Sciatic nerve (tissue), 2 donors: ENCODE measurements around the gene SLC2A10. TPM values are rescaled to one million over a fixed set of nuclear protein-coding genes. Genes with fewer than 3 reads are reported as not detected.

Experiments used
- ATAC-seq: fragments of 200-7000 bp; cut with Tn5 transposase; one replicate; pipeline ENCODE4 v1.9.1; 2020; ENCODE audit warnings: mild to moderate bottlenecking, moderate library complexity
- DNase-seq: peaks from one replicate; pipeline ENCODE4 v3.0.0-alpha.2; 2020; ENCODE audit warnings: low spot score
- intact Hi-C: fragments of 100-400 bp; cut with DNase I; formaldehyde crosslinking; loops from one replicate; pipeline ENCODE4 v1.14.2; 2022
- total RNA-seq: library from RNA; stranded (reverse); fragmentation: NEBNext Ultra II Directional; extraction: Animal tissue kit (Norgen Biotek cat#: 25700); gene quantifications from one replicate; pipeline ENCODE4 v1.2.1, GENCODE V29; 2021
- donor health status: DM: no; HTN: no; CAD: no.
- donor health status: DM: no; HTN: no; CAD: no.

SLC2A10 gene
- total RNA-seq, 1 donor from 2014 or later, result 14.7 TPM

DNA sequence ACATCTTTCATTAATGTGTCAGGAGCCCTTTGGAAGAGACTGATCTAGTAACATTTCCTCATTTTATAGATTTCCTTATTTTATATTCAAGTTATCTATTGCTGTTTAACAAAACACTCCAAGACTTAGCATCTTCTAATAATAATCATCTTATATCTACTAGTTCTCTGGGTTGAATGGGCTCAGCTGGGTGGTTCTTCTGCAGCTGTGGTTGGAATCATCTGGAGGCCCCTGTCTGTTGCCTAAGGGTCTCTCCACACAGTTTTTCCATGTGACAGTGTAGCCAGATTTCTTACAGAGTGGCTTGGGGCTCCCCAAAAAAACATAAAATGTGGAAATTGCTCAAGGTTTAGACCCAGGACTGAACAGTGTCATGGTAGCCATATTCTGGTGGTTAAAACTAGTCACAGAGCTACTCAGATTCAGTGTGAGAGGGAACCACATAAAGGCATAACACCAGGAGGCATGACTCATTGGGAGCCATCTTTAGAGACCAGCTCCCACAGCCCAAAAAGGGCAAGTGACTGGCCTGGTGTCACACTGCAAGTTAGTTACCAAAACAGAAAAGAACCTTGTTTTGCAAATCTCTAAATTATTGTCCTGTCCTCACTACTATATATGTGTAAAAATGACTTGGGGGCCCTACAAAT lies 11.5 kb downstream of the SLC2A10 start:
- intact Hi-C loops, result no loop called here
- ATAC-seq, result no peak
- no peak for DNase-seq

- intact Hi-C loops, result no loop called here
- DNase-seq, result no peak
These were observed 12.0 kb downstream of the SLC2A10 start for GRCh38 chr20:46721476-46721875.

DNA sequence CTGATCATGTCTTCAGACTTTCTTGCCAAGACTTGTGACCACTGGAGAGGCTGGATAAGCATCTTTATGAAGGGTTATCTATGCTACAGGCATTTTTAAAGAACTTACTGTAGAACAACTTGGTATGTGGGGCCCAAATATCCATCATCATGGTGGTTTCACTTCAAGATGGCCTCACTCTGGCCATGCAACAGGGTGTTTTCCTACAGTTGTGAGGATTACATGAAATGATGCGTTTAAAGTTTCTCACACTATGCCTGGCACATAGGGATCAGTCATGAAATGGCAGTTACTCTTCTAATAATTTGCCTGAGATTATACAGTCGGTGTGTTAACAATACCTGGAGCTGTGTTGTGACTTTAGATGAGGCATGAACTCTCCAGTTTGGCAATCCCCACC lies 13.0 kb downstream of the SLC2A10 start:
- intact Hi-C loops, result no loop called here
- no peak for ATAC-seq
- no peak for DNase-seq

More at GRCh38 chr20:46721476-46721875, 12.0 kb downstream of the SLC2A10 start:
- no peak for ATAC-seq

DNA sequence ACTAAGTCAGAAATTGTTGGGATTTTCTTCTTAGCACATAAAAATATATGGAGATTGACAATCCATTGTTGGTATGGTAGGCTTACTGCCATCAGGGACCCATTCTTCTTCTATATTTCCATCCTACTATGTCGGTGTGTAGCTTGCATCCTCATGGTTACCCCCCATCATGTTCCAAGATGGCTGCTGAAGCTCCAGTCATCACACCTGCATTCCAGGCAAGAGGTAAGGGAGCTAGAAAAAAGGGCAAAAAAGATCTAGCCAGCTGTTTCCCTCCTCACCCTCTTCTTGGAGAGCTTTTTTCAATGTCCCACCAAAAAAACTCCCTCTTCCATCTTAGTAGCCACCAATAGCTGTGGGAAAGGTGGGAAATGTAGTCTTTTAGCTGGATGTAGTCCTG lies 13.6 kb downstream of the SLC2A10 start:
- ATAC-seq, result no peak
- intact Hi-C loops, result no loop called here
- DNase-seq, result no peak

DNA sequence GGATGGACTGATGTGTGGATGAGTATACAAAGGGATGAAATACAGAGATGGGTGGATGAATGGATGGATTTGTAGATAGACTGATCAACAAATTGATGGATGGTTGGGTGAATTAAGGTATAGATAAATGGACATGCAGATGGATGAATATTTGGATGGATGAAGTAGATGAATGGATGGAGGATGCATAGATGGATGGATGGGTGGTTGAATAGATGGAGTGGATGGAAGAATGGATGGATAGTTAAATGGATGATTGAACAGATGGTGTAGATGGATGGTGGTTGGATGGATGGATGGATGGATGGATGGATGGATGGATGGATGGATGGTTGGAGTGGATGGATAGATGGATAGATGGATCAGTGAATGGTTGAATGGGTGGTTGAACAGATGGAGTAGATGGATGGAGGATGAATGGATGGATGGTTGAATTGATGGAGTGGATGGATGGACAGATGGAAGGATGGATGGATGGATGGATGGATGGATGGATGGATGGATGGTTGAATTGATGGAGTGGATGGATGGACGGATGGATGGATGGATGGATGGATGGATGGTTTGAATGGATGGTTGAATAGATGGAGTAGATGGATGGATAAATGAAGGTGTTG lies 15.0 kb downstream of the SLC2A10 start:
- ATAC-seq (no peak), DNase-seq (no peak)
- intact Hi-C loops, result no loop called here

GRCh38 chr20:46725186-46726165 lies 16.0 kb downstream of the SLC2A10 start:
- DNase-seq (no peak), ATAC-seq (no peak)
- intact Hi-C loops, result loop anchor here (2.0 kb wide), 1 partner anchor 31 kb away; no protein-coding TSS in a partner anchor

DNA sequence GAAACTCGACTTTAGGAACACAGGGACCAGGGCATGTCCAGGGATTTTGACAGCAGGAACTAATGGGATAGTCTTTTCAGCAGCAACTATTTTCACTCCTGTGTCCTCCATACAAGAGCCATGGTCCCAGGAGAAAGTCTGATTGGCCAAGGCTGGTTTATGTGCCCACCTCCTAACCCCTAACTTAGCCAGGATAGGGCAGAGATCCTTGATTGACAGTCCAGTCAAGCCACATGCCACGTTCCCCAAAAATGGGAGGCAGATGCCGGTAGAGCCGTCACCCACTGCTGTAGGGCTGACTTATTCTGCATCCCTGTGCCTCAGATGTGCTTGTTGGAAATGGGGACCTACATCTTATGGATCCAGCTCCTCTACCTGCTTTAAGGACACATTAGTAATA lies 22.3 kb downstream of the SLC2A10 start:
- intact Hi-C loops, result no loop called here
- ATAC-seq, result no peak

GRCh38 chr20:46735436-46735835 lies 26.0 kb downstream of the SLC2A10 start:
- DNase-seq, result no peak

More for the DNA sequence above, 22.3 kb downstream of the SLC2A10 start:
- no peak for DNase-seq

DNA sequence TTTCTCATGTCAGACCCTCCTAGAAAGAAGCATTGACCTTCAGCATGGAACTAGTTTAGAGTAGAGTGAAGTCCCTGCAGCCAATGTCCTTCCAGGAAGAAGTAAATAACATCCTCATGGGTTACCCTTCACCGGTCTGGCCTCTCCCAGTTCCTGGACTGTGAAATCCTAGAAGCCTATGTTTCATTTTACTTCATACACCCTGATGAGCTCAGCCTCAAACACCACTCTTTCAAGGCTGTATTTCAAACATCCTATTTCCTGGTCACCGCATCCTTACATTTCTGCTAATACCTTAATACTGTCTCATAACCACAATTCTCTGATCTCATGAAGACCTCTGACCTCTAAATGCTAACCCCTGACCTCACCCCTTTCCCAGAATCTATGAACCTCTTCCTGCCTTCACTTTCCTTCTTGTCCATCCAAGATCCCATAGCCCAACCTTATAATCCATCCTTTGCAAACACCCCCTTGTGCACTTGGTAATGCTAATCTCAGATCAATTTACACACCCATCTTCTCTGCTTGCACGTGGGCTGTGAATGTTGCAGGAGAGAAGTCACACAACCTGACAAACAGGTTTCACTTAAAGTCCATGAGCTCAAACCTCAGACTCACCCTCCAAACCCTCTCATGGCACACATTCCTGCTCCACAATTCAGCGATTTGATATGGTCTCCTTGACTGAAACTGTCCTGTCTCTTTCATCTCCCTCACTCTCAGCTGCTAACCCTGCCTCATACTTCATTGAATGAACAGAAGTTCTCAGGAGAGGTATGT lies 30.2 kb downstream of the SLC2A10 start:
- ATAC-seq, result no peak
- no peak for DNase-seq
- intact Hi-C loops, result no loop called here

More at GRCh38 chr20:46735436-46735835, 26.0 kb downstream of the SLC2A10 start:
- ATAC-seq, result no peak
- intact Hi-C loops, result no loop called here

DNA sequence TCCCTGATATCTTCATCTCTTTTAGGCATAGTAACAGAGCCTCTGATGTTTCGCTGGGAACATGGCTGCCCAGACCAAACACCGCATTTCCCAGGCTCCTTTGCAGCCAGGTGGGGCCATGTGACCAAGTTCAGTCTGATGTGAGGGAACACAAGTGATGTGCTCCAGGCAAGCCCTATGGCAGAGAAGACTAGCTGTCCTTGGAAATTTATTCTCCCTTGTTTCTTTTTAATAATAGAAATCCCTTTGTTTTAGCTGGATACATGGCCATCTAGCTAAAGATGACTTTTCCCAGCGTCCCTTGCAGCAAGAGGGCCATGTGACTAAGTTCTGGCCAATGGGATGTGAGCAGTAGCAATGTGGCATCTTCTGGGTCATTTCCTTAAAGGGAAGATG lies 30.8 kb downstream of the SLC2A10 start:
- ATAC-seq (no peak), DNase-seq (no peak)
- intact Hi-C loops, result no loop called here

- ATAC-seq (no peak), DNase-seq (no peak)
- intact Hi-C loops, result no loop called here
These were observed 32.6 kb downstream of the SLC2A10 start for GRCh38 chr20:46741924-46742668.

DNA sequence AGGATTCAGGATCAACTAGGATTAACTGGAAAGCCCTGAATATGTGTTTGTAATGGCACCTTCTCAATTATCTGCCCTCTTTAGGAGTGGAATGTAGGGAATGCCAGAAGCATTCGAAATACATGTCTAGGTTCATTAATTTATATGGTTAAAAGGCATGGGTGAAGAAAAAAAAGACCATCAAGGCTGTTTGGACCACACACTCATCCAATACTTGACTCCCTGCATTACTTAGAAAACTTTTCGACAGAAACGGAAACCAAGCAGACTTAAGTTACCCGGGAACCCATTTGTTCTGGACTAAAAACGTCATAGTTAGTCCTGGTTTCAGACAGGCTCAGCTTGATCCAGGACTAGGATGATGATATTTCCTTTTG lies 33.2 kb downstream of the SLC2A10 start:
- DNase-seq, result no peak
- ATAC-seq, result no peak

GRCh38 chr20:46743088-46743487 lies 33.6 kb downstream of the SLC2A10 start:
- intact Hi-C loops, result no loop called here
- no peak for ATAC-seq
- no peak for DNase-seq

More for the DNA sequence above, 33.2 kb downstream of the SLC2A10 start:
- intact Hi-C loops, result no loop called here

DNA sequence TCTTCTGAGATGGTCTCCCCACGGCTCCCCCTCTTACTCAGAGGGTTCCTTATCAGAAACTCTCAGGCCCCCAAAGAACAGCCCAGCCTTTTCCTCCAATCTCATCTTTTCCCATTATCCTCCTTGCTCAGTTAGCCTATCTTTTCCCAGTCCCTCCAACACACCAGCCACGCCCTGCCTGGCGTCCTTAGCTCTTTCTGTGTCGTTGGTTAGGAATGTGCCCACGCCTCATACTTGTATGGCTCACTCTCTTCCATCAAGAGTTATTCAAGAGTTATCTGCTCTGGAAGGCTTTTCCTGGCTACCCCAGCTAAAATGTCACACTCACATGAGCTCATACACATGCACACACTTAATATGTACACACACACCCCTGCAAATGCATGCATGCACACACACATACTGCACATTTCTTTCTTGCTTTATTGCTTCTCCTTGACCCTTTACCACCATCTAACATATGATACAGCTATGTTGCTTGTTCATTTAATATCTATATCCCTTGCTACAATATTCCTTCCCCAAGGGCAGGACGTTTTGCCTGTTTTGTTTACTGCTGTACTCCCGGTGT lies 37.6 kb downstream of the SLC2A10 start:
- no peak for DNase-seq
- ATAC-seq, result no peak
- intact Hi-C loops, result no loop called here

- intact Hi-C loops, result no loop called here
These were observed 39.7 kb downstream of the SLC2A10 start for GRCh38 chr20:46749147-46749546.

DNA sequence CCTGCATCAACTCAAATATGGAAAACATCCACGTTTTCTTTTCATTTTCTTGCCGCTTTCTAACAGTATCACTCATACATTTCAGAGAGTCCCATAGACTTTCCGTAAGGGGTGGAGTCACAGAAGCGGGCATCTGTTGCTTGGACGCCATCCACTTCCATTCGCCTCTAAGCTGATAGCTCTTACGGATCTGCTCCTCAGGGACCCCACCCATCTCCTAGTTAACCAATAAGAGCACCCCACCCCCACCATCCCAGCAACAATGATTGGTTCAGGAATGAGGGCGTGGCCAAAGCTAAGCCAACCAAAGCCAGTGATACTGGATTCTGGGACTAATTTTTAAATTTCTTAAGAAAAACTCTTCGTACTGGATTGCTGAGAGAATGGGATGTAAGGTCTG lies 42.4 kb downstream of the SLC2A10 start:
- no peak for ATAC-seq
- DNase-seq, result no peak
- intact Hi-C loops, result loop anchor here (10.0 kb wide), 1 partner anchor 873 kb away; no protein-coding TSS in a partner anchor

More at GRCh38 chr20:46749147-46749546, 39.7 kb downstream of the SLC2A10 start:
- ATAC-seq (no peak), DNase-seq (no peak)

DNA sequence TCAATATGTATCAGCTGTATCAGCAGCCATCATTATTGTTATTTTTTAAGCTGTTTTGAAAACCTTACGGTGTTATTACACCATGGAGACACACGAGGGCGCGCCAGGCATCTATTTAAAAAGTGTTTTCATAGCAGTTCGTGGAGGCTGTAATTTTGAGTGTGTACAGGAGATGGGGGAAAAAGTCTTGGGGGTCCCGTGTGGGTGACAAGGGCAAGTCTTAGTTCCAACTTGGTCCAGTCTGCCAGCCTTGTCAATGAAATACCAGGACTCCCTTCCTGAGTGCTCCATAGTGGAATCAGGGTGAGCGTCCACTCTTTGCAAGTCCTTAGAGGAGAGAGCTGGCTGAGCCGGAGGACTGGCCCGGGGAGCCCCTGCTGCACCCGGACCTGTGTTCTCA lies 43.3 kb downstream of the SLC2A10 start:
- ATAC-seq (peak; percentile 45), DNase-seq (peak; percentile 85)
- intact Hi-C loops, result loop anchor here (10.0 kb wide), 1 partner anchor 872 kb away; no protein-coding TSS in a partner anchor
